Duodenal mucosa (tissue), 2 donors: ENCODE results near the gene DCBLD1.
"Not testable (repeated sequence)": the region's sequence is repeated elsewhere in the genome, so short reads cannot be mapped to it uniquely, and the experiment has no call there.

Experiments used
- H3K27ac ChIP-seq: one replicate; pipeline ENCODE4 v1.7.0; 2013; ENCODE audit warnings: low read depth, low read length
- H3K27me3 ChIP-seq, 2 donors: one replicate each; pipeline ENCODE4 v1.7.0; 2013; ENCODE audit warnings: low read length in 2 of 2, control low read depth in 1 of 2; ENCODE audit not compliant: insufficient read depth in 2 of 2, control insufficient read depth in 1 of 2
- H3K36me3 ChIP-seq, 2 donors: one replicate each; pipeline ENCODE4 v1.7.0; 2013; ENCODE audit warnings: low read length in 2 of 2, control low read depth in 1 of 2; ENCODE audit not compliant: insufficient read depth in 2 of 2, control insufficient read depth in 1 of 2
- H3K4me1 ChIP-seq, 2 donors: one replicate each; pipeline ENCODE4 v1.7.0; 2013; ENCODE audit warnings: low read length in 2 of 2, control low read depth in 1 of 2; ENCODE audit not compliant: insufficient read depth in 2 of 2, control insufficient read depth in 1 of 2
- H3K4me3 ChIP-seq, 2 donors: one replicate each; pipeline ENCODE4 v1.7.0; 2013; ENCODE audit warnings: low read length in 2 of 2, low read depth in 1 of 2
- H3K9ac ChIP-seq, 2 donors: one replicate each; pipeline ENCODE4 v1.7.0; 2013; ENCODE audit warnings: low read length in 2 of 2, low read depth in 1 of 2
- H3K9me3 ChIP-seq, 2 donors: one replicate each; pipeline ENCODE4 v1.7.0; 2013; ENCODE audit warnings: low read length in 2 of 2, control low read depth in 1 of 2; ENCODE audit not compliant: control insufficient read depth in 1 of 2

DCBLD1 gene

DNA sequence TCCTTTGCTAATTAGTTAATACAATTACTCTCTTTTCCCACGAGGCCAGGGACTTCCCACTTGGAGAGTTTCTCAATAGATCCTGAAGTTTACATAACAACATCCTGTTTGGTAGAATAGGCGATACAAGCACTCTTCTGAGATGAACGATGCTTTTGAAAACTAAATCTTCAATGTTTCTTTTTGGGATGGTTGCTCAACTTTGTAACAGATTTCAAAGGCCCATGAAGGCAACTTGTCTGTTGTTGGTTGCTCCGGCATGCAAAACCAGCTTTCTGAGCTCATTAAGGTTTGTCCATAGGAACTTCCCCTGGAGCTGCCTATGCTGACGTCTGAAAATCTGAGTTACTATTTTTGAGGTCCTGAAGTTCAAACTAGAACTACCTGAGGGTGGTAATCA, 30.8 kb upstream of the DCBLD1 start:
- Histone ChIP-seq H3K4me3 (no peak overlapping the region), H3K27me3 (peaks cover 10 to 11% of the 10 kb centered on the region in 2 donors), H3K36me3 (no peaks in the 10 kb centered on the region), H3K9ac (no peak overlapping the region), H3K4me1 (peaks cover under 1 to 22% of the 10 kb centered on the region in 2 donors), H3K27ac (no peak overlapping the region), H3K9me3 (no peaks in the 10 kb centered on the region)

DNA sequence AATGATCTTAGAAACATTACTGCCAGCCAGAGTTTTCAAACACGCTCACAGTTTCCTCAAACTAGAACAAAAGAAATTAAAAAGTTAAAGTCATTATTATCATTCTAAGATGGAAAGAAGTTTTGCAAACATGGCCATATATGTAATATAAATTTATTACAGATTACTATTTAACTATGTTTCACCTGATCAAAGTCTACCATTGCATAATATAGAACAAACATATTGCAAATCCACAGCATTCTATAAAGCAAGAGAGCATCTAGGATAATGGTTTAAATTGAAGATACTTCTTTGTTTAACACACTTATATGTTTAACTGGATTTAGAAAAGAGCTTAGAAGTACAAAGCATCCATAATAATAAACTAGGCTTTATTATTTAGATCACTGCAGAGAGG, 26.2 kb upstream of the DCBLD1 start:
- Histone ChIP-seq H3K4me3 (no peak overlapping the region), H3K9ac (no peak overlapping the region), H3K27ac (no peak overlapping the region), H3K27me3 (no peaks in the 10 kb centered on the region), H3K36me3 (no peaks in the 10 kb centered on the region), H3K9me3 (no peaks in the 10 kb centered on the region), H3K4me1 (peaks cover 8 to 21% of the 10 kb centered on the region in 2 donors)

DNA sequence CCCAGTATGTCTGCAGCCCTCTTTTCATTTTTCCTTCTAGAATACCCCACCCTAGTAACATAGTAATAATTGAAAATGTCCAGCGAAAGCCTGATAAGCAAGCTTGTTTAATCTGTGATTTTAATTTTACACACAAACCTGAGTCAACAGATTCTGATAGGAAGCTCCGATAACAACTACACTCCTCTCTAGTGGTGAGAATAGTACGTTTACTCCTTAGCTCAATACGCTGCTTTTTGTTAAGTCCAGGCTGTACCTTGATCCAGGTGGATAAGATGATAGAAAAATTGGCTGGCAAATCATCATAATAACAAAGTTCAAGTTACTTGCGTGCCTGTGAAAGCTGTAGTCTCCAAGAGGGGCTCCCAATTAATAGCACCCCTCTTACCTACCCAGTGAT, 25.5 kb upstream of the DCBLD1 start:
- Histone ChIP-seq H3K36me3 (no peaks in the 10 kb centered on the region), H3K27ac (no peak overlapping the region), H3K4me1 (peaks cover 8 to 14% of the 10 kb centered on the region in 2 donors), H3K27me3 (no peaks in the 10 kb centered on the region), H3K4me3 (no peak overlapping the region), H3K9me3 (no peaks in the 10 kb centered on the region), H3K9ac (no peak overlapping the region)

DNA sequence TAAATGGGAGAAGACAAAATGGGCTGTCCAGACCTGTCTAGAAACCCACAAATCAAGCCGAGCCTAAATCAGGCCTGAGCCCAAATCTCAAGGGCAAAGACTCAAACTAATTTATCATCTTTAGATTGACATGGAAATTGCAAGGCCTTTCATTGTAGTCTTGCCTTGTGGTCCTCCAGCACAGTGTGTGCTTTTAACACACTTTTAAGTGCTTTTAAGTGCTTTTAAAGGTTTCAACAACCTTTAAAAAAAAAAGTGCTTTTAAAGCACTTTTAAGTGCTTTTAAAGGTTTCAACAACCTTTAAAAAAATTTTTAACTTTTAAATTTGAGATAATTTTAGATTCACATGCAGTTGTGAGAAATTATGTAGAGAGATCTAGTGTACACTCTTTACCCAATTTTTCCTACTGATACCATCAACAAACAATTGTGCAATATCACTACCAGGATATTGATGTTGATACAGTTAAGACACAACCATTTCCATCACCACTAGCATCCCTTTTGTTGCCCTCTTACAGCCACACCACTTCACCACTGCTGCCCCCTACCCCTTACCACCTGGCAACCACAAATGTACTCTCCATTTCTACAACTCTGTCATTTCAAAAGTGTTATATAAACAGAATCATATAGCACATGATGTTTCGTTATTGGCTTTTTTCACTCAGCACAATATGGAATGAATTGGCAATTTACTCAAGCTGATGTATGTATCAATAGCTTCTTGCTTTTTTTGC, 23.1 kb upstream of the DCBLD1 start:
- no peaks in the 10 kb centered on the region for H3K27me3 ChIP-seq
- no peak overlapping the region for H3K4me3 ChIP-seq
- H3K27ac ChIP-seq, result no peak overlapping the region
- H3K9ac ChIP-seq, result no peak overlapping the region
- no peaks in the 10 kb centered on the region for H3K9me3 ChIP-seq
- H3K36me3 ChIP-seq, result no peaks in the 10 kb centered on the region
- H3K4me1 ChIP-seq, result peaks cover 8 to 12% of the 10 kb centered on the region in 2 donors

DNA sequence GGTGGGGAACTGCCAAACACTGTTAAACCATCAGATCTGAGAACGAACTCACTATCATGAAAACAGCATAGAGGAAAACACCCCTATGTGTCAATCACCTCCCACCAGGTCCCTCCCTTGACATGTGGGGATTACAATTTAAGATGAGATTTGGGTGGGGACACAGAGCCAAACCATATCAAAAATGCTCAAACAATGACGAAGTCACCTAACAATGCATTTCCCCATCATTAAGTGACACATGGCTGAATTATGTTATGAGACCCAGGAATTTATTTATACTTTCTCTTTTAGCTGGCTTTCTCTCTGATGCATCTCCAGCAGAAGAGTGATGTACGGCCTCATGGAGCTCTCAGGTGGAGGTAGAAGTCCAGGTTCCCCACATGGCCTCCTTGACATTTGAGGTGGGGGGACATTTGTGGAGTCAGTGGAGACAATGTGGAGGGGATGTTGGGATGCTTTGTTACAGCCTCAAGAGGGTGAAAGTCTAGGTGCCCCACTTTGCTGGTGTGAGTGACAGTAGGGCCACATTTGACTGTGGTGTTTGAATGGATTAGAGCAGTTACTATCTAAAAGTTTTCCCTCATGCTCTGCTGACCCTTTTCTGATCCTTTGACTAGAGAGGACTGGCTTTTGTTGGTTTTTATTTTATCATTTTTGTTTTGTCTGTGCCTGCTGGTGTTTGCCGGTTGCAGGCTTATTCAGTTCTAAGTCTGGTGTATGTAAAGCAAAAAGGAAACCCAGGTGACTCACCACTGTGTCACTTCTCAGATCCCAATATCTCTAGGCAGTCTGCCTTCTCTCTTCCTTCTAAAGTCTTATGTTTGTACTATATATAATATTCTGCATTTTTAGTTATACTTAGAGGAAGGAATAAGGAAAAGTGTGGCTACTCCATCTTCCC, 18.5 kb upstream of the DCBLD1 start:
- Histone ChIP-seq H3K9me3 (no peaks in the 10 kb centered on the region), H3K4me3 (no peak overlapping the region), H3K36me3 (no peaks in the 10 kb centered on the region), H3K27me3 (no peaks in the 10 kb centered on the region), H3K27ac (no peak overlapping the region), H3K4me1 (no peaks in the 10 kb centered on the region), H3K9ac (no peak overlapping the region)

DNA sequence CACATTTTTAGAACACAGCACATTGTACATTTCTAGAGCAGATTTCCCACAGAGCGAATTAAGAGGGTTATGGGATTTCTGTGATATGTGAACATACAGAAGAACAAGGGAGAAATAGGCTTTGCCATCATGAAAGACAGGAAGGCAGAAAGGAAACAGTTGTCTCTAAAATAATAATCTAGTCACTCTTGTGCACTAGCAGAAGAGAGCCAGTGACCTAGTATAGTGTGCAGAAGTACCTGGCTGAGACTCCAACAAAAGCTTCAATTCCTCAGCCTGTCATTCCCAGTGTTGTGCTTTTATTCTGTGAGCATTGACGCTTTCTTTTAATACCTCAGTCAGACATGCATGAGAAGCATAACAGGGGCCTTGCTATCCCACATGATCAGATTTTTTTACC, 17.8 kb upstream of the DCBLD1 start:
- no peaks in the 10 kb centered on the region for H3K9me3 ChIP-seq
- H3K36me3 ChIP-seq, result no peaks in the 10 kb centered on the region
- H3K27me3 ChIP-seq, result no peaks in the 10 kb centered on the region
- H3K27ac ChIP-seq, result no peak overlapping the region
- no peak overlapping the region for H3K9ac ChIP-seq
- no peaks in the 10 kb centered on the region for H3K4me1 ChIP-seq
- H3K4me3 ChIP-seq, result no peak overlapping the region

- Histone ChIP-seq H3K4me3 (no peak overlapping the region), H3K4me1 (no peaks in the 10 kb centered on the region), H3K9me3 (no peaks in the 10 kb centered on the region), H3K9ac (no peak overlapping the region), H3K36me3 (no peaks in the 10 kb centered on the region), H3K27me3 (no peaks in the 10 kb centered on the region), H3K27ac (no peak overlapping the region)
Observed at GRCh38 chr6:117465691-117466090, 16.8 kb upstream of the DCBLD1 start.

DNA sequence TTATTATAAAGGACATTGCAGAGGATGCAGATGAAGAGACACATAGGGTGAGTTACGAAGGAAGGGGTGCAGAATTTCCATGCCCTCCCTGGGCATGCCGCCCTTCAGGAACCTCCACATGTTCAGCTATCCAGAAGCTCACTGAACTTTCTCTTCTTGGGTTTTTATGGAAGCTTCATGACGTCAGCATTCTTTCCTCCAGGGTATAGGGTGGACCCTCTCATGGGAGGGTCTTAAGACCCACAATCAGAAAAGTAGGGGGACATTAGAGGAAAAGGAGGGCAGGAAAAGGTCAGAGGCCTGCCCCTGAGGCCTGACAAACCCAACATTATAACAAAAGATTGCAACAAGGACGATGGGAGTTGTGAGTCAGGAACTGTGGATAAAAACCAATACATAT, 14.6 kb upstream of the DCBLD1 start:
- Histone ChIP-seq H3K4me1 (no peaks in the 10 kb centered on the region), H3K4me3 (no peak overlapping the region), H3K9me3 (no peaks in the 10 kb centered on the region), H3K36me3 (no peaks in the 10 kb centered on the region), H3K27me3 (no peaks in the 10 kb centered on the region), H3K27ac (no peak overlapping the region), H3K9ac (no peak overlapping the region)

DNA sequence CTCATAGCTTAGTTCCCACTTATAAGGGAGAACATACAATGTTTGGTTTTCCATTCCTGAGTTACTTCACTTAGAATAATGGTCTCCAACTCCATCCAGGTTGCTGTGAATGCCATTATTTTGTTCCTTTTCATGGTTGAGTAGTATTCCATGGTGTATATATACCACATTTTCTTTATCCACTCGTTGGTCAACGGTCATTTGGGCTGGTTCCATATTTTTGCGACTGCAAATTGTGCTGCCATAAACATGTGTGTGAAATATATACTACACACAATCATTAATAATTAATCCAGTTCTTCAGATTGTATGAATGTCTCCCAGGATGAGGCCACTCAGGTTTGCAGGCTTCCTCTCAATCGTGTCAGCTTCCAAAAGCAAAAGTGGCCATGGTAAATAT, 13.9 kb upstream of the DCBLD1 start:
- H3K9me3 ChIP-seq, H3K27ac ChIP-seq, H3K9ac ChIP-seq, H3K27me3 ChIP-seq, H3K4me1 ChIP-seq, H3K36me3 ChIP-seq, H3K4me3 ChIP-seq: not testable (repeated sequence)

GRCh38 chr6:117469356-117469755, 13.1 kb upstream of the DCBLD1 start:
- no peaks in the 10 kb centered on the region for H3K4me1 ChIP-seq
- no peak overlapping the region for H3K4me3 ChIP-seq
- H3K27ac ChIP-seq, result no peak overlapping the region
- H3K36me3 ChIP-seq, result no peaks in the 10 kb centered on the region
- H3K9ac ChIP-seq, result no peak overlapping the region
- H3K27me3 ChIP-seq, result no peaks in the 10 kb centered on the region
- no peaks in the 10 kb centered on the region for H3K9me3 ChIP-seq
